ENCODE results near the gene FCGR1A.
"Not testable (repeated sequence)": the region's sequence is repeated elsewhere in the genome, so short reads cannot be mapped to it uniquely, and the experiment has no call there.

The FCGR1A gene

DNA sequence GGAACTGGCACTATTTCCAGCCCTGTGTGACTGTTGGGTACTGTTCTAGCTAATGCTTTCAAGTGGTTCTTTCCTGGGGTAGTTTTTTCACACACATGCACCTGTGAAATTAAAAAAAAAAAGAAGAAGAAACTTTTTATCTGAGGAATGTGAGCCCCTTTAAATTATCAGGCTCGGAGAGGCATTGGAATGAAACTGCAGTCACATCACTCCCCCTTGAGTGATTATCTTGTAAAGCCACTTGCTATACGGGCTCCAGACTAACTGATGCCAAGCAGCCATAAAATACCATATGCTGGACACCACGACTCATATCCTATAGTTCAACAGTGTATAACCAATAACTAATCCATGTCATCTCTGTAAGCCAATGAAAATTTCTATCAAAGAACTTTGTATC lies 5.4 kb upstream of the FCGR1A start:
- DNase-seq (ENCODE audit: low read depth): not testable (repeated sequence)

DNA sequence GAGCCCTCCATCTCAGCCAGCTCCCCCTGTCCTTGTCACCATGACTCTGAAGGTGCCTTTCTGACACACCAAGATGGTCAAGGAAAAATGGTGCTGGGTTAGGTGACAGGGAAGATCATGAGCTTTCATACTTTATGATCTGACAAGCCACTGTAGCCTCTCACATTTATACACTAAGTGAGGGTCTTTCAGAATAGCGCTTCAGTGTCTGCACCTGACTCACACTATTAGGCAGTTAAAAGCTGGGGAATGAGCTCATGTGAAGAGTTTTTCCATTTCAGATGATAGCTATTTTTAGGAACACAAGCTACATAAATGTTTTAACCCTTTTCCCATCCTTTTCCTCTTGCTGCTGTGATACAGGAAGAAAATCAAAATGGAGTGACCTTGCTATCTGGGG lies 4.2 kb upstream of the FCGR1A start:
- DNase-seq (ENCODE audit: low read depth): not testable (repeated sequence)

DNA sequence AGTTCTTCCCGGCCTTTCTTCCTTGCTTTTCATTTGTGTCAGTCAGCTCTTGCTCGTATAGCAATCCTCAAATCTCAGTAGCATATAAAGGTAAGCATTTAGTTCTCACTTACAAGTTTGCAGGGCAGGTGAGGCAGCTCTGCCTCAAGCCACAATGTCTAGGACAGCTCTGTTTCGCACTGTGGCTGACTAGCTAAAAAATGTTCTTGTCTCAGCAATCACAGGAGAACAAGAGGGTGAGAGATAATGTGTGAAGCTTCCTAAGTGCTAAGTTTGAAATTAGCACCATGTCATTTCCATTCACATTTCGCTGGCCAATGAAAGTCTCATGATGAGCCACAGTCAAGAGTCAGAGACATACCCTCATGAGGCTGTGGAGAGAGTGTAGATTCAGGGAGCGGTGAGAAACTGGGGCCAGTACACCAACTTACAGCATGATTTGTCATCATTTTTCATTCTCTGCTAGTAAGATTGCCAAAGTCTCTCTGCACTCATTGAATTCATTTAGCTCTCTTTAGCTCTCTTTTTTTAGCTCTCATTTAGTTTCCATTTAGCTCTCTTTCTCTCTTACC lies 995 bp upstream of the FCGR1A start:
- DNase-seq (ENCODE audit: low read depth): not testable (repeated sequence)

DNA sequence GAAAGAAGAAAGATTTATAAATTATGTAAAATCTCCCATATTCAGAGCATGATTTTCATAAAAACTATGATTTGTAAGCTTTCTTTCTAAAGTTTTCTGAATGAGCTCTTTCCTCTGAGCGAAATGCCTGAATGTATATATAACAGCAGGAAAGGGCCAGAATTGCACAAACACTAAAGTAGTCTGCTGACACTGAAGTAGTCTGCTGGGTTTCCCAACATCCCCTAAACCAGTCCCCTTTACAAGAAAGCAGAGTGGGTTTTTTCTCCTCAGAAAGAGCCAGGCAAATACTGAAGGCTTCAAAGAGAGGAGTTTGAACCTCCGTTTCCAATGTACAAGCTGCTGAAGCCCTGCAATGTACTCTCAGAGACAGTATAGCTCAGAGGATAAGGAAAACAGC lies 795 bp downstream of the FCGR1A start:
- not testable (repeated sequence) for DNase-seq (ENCODE audit: low read depth)

DNA sequence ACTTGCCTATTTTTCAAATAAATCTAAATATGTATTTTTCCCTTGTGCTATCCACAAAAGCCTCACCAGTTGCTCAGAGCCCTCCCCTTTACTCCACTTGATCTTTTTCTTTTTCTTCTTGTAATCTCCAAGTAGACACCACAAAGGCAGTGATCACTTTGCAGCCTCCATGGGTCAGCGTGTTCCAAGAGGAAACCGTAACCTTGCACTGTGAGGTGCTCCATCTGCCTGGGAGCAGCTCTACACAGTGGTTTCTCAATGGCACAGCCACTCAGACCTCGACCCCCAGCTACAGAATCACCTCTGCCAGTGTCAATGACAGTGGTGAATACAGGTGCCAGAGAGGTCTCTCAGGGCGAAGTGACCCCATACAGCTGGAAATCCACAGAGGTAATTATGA lies 1.4 kb downstream of the FCGR1A start:
- DNase-seq (ENCODE audit: low read depth): not testable (repeated sequence)

DNA sequence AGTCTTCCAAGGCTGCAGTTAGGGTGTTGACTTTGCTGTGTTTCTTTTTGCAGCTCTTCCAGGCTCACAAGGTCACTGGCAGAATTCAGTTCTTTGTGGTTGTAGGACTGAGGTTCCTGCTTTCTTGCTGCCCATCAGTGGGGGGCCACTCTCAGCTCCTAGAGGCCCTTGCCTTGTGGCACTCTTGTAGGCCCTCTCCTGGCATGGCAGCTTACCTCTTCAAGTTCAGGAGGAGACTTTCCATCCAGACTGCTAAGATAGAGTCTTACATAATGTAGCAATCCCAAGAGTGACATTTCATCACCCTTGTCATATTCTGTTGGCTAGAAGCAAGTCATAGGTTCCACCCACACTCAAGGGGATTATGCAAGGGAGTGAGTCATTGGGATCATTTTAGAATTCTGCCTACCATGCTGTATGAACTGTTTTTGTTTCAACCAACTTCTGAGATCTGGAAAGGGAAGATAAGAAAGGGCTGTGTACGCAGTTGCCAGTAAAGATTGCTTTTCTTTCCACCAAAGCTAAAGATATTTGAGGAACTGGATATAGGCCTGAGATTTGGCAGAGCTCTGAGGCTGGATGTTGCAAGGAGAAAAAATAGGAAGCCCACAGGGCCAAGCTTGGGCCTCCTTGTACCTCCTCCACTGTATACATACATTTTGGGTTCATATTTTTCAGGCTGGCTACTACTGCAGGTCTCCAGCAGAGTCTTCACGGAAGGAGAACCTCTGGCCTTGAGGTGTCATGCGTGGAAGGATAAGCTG lies 5.4 kb downstream of the FCGR1A start:
- not testable (repeated sequence) for DNase-seq (ENCODE audit: low read depth)

DNA sequence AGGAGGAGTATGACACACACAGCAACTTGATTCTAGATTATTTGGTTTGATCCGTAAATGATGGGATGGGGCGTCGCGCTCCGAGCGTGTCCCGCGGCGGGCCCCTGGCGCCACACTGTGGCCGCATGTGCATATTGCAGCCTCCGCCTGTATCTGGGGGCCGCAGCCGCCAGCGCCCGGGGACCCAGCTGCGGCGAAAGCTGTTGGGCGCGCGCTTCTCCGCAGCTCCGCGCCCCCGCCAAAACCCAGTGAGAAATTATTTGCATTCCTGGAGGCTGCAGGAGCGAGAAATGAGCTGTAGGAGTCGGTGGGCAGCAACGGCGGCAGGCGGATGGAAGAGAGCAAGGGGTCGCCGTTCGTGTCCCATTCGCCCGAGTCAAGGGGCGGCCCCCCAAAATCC lies 10.0 kb downstream of the FCGR1A start:
- DNase-seq (ENCODE audit: low read depth): peak; percentile 60

DNA sequence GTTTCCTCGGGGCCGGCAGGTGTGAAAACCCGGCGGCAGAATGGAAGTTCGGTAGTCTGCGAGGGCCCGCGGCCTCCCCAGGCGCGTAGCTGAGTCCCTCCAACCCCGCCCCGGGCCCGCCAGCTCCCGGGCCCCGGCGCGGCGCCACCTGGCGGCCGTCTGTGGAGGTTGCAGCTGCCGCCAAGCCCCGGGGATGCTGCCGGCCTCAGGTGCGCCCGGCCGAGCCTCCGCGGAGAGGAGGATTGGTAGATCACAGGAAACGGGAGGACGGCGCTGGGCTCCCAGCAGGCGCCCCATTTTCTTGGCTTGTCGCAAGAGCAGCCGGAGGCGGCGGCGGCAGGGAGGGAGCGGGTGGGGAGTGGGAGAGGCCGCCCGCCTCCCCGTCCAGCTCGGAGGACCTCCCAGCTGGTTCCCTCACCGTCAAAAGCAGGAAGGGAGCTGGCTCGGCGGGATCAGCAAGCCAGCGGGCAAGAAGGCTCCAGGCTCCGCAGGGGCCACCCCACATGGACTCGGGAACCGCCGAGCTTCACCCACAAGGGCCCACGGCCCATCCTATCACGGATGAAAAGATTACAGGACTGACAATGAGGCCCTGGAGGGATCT lies 10.5 kb downstream of the FCGR1A start:
- peak; percentile 87 for DNase-seq (ENCODE audit: low read depth)

DNA sequence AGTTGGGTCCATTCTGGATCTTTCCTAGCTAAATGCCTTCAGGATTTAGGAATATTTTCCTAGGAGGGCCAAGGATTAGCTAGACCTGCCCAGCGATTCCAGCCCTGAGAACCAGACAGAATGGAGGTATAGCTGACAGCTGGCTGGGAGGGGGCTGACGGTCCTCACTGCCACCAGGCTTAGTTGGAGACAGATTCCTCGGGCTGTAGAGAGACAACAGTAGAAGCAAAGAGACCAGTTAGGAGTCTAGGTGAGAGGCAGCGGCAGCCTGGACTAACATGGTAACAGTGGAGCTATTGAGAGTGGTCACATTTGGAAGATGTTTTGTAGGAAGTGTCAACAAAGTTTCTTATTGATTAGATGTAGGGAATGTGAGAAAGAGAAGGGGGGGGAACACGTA lies 11.4 kb downstream of the FCGR1A start:
- not testable (repeated sequence) for DNase-seq (ENCODE audit: low read depth)

DNA sequence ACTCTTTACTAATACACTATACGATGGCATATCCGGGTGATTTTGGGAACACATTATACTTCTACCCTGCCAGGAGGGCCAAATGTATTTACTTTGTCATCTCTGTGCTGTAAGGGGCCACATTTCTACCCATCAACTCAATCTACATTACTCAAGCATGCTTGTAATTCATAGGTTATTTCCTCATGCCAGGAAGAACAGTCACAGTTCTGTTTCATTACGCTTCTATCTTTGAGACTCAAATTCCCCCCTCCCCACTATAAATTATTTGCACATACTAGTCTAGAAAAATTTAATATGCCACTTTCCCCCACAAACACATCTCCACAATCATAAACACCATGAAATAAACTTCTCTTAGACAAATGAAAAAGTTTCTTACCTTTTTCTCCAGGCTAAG lies 19.1 kb downstream of the FCGR1A start:
- DNase-seq (ENCODE audit: low read depth): not testable (repeated sequence)

DNA sequence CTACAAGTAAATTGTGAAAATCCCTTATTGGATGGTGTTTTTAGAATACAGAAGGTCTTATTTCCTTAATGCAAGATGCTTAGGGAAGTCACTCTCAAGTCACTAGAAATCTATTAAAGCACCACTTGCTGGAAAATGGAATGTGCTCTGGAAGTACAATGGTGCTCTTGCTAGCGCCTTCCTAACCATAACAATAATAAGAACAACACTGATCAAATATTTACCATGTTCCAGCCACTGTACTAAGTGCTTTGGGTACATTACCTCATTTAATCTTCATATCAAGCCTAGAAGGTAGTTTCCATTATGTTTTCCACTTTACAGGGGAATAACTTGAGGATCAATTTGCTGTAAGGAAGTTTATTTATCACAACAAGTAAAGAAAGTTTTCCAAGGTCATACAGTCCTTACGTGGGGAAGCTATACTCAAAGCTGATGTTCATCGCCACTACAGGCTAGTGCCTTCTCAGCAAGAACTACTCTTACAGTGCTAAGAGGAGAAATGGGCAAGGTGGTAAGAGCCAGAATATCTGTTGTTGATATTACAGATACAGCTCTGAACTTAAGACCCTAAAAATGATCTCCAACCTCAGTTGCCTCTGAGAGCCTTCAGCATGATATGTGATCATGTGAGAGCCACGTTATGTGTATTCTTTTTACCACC lies 22.1 kb downstream of the FCGR1A start:
- not testable (repeated sequence) for DNase-seq (ENCODE audit: low read depth)

DNA sequence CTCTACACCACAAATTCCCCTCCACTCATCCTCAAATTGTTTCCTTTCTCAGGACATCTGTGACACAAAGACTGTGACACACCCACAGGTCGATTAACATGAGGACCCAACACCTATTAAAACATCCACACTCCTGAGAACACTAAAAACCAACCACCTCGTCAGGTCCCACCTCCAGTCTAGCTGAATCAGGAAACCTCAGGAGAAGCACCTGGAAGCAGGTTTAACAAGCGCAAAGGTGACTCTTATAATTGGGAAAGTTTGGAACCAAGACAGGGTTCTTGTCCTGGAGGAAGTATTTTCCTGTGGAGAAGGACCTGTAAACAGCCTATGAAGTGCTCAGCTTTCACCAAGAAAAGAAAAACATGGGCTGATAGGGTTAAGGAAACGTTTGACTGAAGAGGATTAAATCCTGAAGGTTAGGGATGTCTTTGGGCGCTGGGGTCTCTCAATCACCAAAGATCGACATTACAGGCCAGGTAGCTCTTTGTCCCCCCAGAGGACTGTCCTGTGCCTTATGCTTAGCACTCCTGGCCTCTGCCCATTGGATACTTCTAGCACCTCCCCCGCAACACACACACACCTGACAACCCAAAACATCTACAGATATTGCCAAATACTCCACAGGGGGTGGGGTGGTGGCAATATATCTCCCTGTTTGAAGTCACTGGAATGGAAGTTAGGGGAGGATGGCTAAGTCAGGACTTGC lies 28.4 kb downstream of the FCGR1A start:
- DNase-seq (ENCODE audit: low read depth): not testable (repeated sequence)

DNA sequence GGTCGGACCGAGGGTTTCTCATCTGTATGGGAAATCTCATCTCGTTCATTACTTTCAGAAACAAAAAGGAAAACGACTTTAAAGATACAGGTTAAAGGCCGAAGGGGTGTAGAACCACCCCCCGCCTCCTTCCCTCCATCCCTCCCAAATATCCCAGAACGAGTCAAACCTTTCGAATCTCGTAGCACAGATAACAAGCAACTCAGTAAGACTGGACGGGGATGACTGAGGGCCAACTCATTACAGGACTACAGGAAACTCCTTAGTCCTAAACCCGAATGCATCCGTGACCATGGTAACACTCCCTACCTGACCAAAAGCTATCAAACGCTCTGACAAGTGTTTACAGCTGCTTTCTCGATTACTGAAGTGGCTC lies 29.0 kb downstream of the FCGR1A start:
- DNase-seq (ENCODE audit: low read depth): peak; percentile 22

DNA sequence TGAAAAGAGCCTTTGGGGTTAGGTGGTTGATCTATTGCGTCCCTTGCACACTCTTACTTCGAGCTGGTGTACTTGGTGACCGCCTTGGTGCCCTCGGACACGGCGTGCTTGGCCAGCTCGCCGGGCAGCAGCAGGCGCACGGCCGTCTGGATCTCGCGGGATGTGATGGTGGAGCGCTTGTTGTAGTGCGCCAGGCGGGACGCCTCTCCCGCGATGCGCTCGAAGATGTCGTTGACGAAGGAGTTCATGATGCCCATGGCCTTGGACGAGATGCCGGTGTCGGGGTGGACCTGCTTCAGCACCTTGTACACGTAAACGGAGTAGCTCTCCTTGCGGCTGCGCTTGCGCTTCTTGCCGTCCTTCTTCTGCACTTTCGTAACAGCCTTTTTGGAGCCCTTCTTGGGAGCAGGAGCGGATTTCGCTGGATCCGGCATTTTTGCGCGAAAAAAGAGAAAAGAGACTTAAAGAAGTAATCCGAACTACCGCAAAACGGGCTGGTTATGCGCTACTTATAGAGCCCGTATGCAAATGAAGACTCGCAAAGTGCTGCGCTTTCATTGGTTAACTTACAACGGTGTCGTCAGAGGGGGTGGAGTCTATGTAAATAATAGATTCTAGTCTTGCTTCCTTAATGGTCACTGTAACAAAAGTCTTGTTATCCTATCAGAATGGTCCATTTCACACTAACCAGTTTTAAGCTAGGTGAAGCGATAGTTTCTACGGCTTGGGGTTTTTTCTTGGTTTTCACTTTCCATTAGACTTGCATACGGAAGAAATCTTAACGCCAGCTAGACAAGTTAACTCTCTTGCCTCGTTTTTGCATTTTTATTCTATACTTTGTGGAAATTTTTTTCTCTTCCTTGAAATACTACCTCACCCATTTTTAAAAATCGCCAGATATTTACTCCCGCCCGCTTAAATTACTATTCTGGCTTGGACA lies 29.7 kb downstream of the FCGR1A start:
- DNase-seq (ENCODE audit: low read depth): peak; percentile 64

DNA sequence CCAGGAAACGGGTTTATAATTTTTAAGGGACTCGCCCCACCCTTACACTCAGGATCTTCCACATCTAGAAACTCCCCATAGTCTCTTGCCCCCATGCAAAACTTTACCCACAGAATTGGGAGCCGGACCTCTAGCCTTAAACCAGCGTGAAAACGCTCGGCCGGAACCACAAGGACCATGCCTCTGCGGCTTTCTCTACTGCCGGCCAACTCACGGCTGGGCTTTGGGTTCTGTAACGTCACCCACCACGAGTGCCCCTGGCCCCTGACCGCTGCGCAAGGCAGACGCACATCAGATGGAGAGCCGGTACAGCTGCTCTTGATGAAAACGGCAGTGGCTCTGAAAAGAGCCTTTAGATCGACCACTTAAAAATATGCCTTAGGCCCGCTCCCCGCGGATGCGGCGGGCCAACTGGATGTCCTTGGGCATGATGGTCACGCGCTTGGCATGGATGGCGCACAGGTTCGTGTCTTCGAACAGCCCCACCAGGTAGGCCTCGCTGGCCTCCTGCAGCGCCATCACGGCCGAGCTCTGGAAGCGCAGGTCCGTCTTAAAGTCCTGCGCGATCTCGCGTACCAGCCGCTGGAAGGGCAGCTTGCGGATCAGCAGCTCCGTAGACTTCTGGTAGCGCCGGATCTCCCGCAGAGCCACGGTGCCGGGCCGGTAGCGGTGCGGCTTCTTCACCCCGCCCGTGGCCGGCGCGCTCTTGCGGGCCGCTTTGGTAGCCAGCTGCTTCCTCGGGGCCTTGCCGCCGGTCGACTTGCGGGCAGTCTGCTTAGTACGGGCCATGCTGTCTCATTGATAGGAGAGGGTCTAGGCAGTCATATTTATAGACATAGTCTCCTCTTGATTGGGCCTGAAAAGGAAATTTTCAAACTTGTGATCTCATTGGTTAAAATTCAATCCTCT lies 30.7 kb downstream of the FCGR1A start:
- DNase-seq (ENCODE audit: low read depth): peak; percentile 35

DNA sequence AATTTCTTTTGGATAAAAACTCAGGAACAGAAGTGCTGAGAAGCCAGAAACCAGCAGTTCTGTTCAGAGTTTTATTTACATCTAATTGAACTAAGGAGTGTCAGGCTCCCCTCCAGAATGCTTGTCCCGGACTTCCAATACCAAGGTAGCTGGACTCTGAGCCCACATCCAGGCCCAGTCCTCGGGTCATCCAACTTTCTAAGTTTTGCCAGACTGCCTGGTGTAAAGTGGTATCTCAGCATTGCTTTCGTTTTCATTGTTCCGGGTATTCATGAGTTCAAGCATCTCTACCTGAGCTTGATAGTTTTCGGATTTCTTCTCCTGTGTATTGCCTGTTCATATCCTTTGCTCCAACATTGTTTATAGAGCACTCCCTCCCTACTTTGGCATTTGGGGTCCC lies 37.9 kb downstream of the FCGR1A start:
- not testable (repeated sequence) for DNase-seq (ENCODE audit: low read depth)

DNA sequence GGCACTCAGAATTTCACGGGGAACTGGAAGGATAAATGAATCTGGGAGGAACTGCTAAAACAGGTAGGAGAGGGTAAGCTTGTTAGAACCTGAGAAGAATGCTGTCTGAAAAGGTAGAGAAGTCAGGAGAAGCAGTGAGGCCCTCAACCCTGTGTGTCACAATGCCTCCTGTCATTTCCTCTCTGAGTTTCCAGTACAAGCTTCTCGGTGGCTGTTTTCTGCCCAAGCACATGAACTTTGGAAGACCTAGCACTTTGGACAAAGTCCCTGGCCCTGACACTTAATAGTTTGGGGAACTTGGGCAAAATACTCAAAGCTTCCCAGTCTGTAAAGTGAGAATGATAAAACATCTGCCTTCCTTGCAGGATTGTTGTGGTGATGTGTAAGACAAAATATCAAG lies 44.1 kb downstream of the FCGR1A start:
- not testable (repeated sequence) for DNase-seq (ENCODE audit: low read depth)

DNA sequence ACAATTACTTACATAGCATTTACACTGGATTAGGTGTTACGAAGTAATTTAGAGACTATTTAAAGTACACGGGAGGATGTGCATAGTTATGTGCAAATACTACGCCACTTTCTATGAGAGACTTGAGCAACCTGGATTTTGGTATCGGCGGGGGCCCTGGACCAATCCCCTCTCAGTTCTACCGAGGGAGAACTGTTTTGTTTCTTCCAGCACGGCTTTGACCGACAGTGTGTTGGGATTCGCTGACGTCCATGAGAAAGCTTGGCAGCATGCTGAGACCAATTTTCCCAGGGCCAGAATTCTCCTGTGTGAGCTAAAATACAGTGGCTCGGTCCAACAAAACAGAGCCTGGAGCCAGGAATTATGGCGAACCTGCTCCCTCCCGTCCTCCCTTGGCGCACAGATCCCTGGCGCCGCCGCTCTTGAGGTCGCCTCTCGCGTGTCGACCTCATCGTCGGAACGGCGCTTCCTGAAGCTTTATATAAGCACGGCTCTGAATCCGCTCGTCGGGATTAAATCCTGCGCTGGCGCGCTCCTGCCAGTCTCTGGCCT lies 49.3 kb downstream of the FCGR1A start:
- not testable (repeated sequence) for DNase-seq (ENCODE audit: low read depth)

DNA sequence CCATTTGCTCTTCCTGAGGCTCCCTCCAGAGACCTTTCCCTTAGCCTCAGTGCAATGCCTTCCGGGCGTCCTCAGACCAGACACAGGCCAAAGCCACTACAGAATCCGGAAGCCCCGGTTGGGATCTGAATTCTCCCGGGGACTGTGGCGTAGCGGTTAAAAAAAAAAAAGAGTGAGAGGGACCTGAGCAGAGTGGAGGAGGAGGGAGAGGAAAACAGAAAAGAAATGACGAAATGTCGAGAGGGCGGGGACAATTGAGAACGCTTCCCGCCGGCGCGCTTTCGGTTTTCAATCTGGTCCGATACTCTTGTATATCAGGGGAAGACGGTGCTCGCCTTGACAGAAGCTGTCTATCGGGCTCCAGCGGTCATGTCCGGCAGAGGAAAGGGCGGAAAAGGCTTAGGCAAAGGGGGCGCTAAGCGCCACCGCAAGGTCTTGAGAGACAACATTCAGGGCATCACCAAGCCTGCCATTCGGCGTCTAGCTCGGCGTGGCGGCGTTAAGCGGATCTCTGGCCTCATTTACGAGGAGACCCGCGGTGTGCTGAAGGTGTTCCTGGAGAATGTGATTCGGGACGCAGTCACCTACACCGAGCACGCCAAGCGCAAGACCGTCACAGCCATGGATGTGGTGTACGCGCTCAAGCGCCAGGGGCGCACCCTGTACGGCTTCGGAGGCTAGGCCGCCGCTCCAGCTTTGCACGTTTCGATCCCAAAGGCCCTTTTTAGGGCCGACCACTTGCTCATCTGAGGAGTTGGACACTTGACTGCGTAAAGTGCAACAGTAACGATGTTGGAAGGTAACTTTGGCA lies 50.0 kb downstream of the FCGR1A start:
- not testable (repeated sequence) for DNase-seq (ENCODE audit: low read depth)

Data from activated T-cell treated with anti-CD3 and anti-CD28 coated beads for 48 hours (primary cell).